Smooth muscle cell (in vitro differentiated cells): Measurements from ENCODE around the gene ARID1B. TPM values are rescaled to one million over a fixed set of nuclear protein-coding genes. Genes with fewer than 3 reads are reported as not detected.
A peak's percentile ranks its signal among the peaks of the same experiment; 100 is the strongest.

ENCODE experiments used
- DNase-seq: peaks from one replicate; lab custom pipeline; 2025; ENCODE audit not compliant: unreplicated experiment; lab: John Stamatoyannopoulos, UW
- H2AFZ ChIP-seq: fragments of 200-600 bp; sonication (generic); 2 replicates; pipeline ENCODE4 v1.6.0; 2016; ENCODE audit warnings: antibody characterized with exemption, low read depth, mild to moderate bottlenecking
- H3F3A ChIP-seq: fragments of 200-600 bp; sonication (generic); 2 replicates; pipeline ENCODE4 v1.6.0; 2017; ENCODE audit warnings: antibody characterized with exemption, low read depth
- H3K27ac ChIP-seq: fragments of 200-600 bp; sonication (generic); 2 replicates; pipeline ENCODE4 v1.5.1; 2016; ENCODE audit warnings: low read depth, mild to moderate bottlenecking
- H3K27me3 ChIP-seq: fragments of 200-600 bp; sonication (generic); 2 replicates; pipeline ENCODE4 v1.6.1; 2016; ENCODE audit warnings: low read depth, mild to moderate bottlenecking
- H3K36me3 ChIP-seq: fragments of 200-600 bp; sonication (generic); 2 replicates; pipeline ENCODE4 v1.5.1; 2016; ENCODE audit warnings: low read depth
- H3K4me1 ChIP-seq: fragments of 200-600 bp; sonication (generic); 2 replicates; pipeline ENCODE4 v1.5.1; 2016; ENCODE audit warnings: low read depth
- H3K4me2 ChIP-seq: fragments of 200-600 bp; sonication (generic); 2 replicates; pipeline ENCODE4 v1.6.0; 2016; ENCODE audit warnings: mild to moderate bottlenecking
- H3K4me3 ChIP-seq: fragments of 200-600 bp; sonication (generic); 2 replicates; pipeline ENCODE4 v1.5.1; 2016; ENCODE audit warnings: mild to moderate bottlenecking
- H3K79me2 ChIP-seq: fragments of 200-600 bp; sonication (generic); 2 replicates; pipeline ENCODE4 v1.6.0; 2016; ENCODE audit warnings: low read depth, mild to moderate bottlenecking
- H3K9ac ChIP-seq: fragments of 200-600 bp; sonication (generic); 2 replicates; pipeline ENCODE4 v1.6.0; 2016; ENCODE audit warnings: low read depth
- H3K9me3 ChIP-seq: fragments of 200-600 bp; sonication (generic); replicated peaks from 2 replicates; pipeline ENCODE4 v1.5.1; 2016; ENCODE audit warnings: low read depth
- H4K20me1 ChIP-seq: fragments of 200-600 bp; sonication (generic); 2 replicates; pipeline ENCODE4 v1.6.0; 2016; ENCODE audit warnings: low read depth
- CTCF ChIP-seq: fragments of 200-600 bp; sonication (generic); IDR thresholded peaks from 2 replicates; pipeline ENCODE4 v1.5.1; 2017; ENCODE audit warnings: borderline replicate concordance, mild to moderate bottlenecking, antibody characterized with exemption; ENCODE audit not compliant: insufficient read depth, poor library complexity, severe bottlenecking
- WGBS: methylation state at CpG from one replicate; pipeline ENCODE4 v1.1.7; 2016; ENCODE audit warnings: low lambda C conversion rate; 5-methylcytosine and 5-hydroxymethylcytosine counted together
- polyA plus RNA-seq: library from polyadenylated mRNA; unstranded; fragments of >200 nt; fragmentation: Nextera tagmentation; extraction: Ambion mirVana; gene quantifications from 2 replicates; pipeline ENCODE4 v1.2.1, GENCODE V29; 2016
- total RNA-seq: library from RNA; depleted of rRNA; stranded (reverse); fragments of >200 nt; gene quantifications from 2 replicates; pipeline ENCODE4 v1.2.3, GENCODE V29; 2014

The ARID1B gene
- total and polyA plus RNA-seq, 2 experiments from 2014 or later, result 30.1 to 65.4 TPM

- Histone ChIP-seq H3K4me2 (peak overlapping the region; percentile 30), H2AFZ (no peak overlapping the region), H3K4me1 (peaks cover 35% of the 10 kb centered on the region), H3F3A (peaks cover 13% of the 10 kb centered on the region), H3K9ac (no peak overlapping the region), H4K20me1 (peaks cover 100% of the 10 kb centered on the region), H3K27ac (peak overlapping the region; percentile 20), H3K27me3 (no peaks in the 10 kb centered on the region), H3K4me3 (no peak overlapping the region), H3K36me3 (peaks cover 4% of the 10 kb centered on the region), H3K9me3 (no peaks in the 10 kb centered on the region), H3K79me2 (peaks cover 93% of the 10 kb centered on the region)
- no peak for TF ChIP-seq CTCF
- no peak for DNase-seq
- WGBS, result 29% methylated on average over 13 of the region's 13 CpGs
These were observed 92.8 kb downstream of the ARID1B start for GRCh38 chr6:156869980-156870398.

GRCh38 chr6:156870924-156871539 lies 93.9 kb downstream of the ARID1B start:
- H3K9me3 ChIP-seq, result no peaks in the 10 kb centered on the region
- H3K79me2 ChIP-seq, result peaks cover 94% of the 10 kb centered on the region
- H3K36me3 ChIP-seq, result peaks cover 4% of the 10 kb centered on the region
- no peak overlapping the region for H3K4me3 ChIP-seq
- no peak for DNase-seq
- H2AFZ ChIP-seq, result no peak overlapping the region
- H3K27ac ChIP-seq, result no peak overlapping the region
- H3K27me3 ChIP-seq, result no peaks in the 10 kb centered on the region
- H3K4me2 ChIP-seq, result no peak overlapping the region
- H3K9ac ChIP-seq, result no peak overlapping the region
- H3F3A ChIP-seq, result peaks cover 9% of the 10 kb centered on the region
- H3K4me1 ChIP-seq, result peaks cover 27% of the 10 kb centered on the region
- peaks cover 100% of the 10 kb centered on the region for H4K20me1 ChIP-seq
- WGBS, result 73% methylated on average over 5 of the region's 5 CpGs
- TF ChIP-seq CTCF, result no peak

GRCh38 chr6:156872903-156873302 lies 95.7 kb downstream of the ARID1B start:
- peaks cover 4% of the 10 kb centered on the region for H3K36me3 ChIP-seq
- H3K9me3 ChIP-seq, result no peaks in the 10 kb centered on the region
- H4K20me1 ChIP-seq, result peaks cover 100% of the 10 kb centered on the region
- H3K9ac ChIP-seq, result no peak overlapping the region
- H3K79me2 ChIP-seq, result peaks cover 100% of the 10 kb centered on the region
- DNase-seq, result no peak
- H3F3A ChIP-seq, result no peaks in the 10 kb centered on the region
- H2AFZ ChIP-seq, result no peak overlapping the region
- H3K27me3 ChIP-seq, result no peaks in the 10 kb centered on the region
- no peak for TF ChIP-seq CTCF
- no peak overlapping the region for H3K4me2 ChIP-seq
- 99% methylated on average over 8 of the region's 8 CpGs for WGBS
- H3K4me1 ChIP-seq, result peaks cover 22% of the 10 kb centered on the region
- H3K27ac ChIP-seq, result no peak overlapping the region
- no peak overlapping the region for H3K4me3 ChIP-seq

- Histone ChIP-seq H3K9me3 (no peaks in the 10 kb centered on the region), H3K36me3 (peaks cover 4% of the 10 kb centered on the region)
- 91% methylated on average over 10 of the region's 10 CpGs for WGBS
These were observed 96.6 kb downstream of the ARID1B start for GRCh38 chr6:156873654-156874380.

More at GRCh38 chr6:156873654-156874380, 96.6 kb downstream of the ARID1B start:
- Histone ChIP-seq H3K4me3 (no peak overlapping the region), H3F3A (no peaks in the 10 kb centered on the region), H2AFZ (no peak overlapping the region), H3K9ac (no peak overlapping the region), H3K4me1 (peaks cover 20% of the 10 kb centered on the region), H3K79me2 (peaks cover 100% of the 10 kb centered on the region), H3K27ac (no peak overlapping the region), H4K20me1 (peaks cover 100% of the 10 kb centered on the region), H3K27me3 (no peaks in the 10 kb centered on the region), H3K4me2 (no peak overlapping the region)
- no peak for TF ChIP-seq CTCF
- DNase-seq, result no peak
